ENCODE results near the gene MAML2. TPM values are rescaled to one million over a fixed set of nuclear protein-coding genes. Genes with fewer than 3 reads are reported as not detected.

The MAML2 gene
- total and polyA plus RNA-seq, 9 of the 15 experiments (the other 6 are each of a cell fraction or from before 2014, with no cell fraction given) = 0.79 to 6.8 (median 4.8) TPM

- Histone ChIP-seq H3K27me3 (ENCODE audit: control insufficient read depth in 2 of 2, insufficient read depth in 2 of 2, low read length in 2 of 2) (no peaks in the 10 kb centered on the region), H3K79me2 (ENCODE audit: control insufficient read depth, insufficient read depth, low read length) (peaks cover 79% of the 10 kb centered on the region), H3K27ac (ENCODE audit: extremely low read depth, low read depth, low read length) (no peak overlapping the region), H3K9me1 (ENCODE audit: control insufficient read depth, insufficient read depth, low read length) (no peaks in the 10 kb centered on the region), H3K4me3 (no peak overlapping the region), H3K9me3 (replicated peaks; ENCODE audit: control insufficient read depth, insufficient read depth, low read depth, low read length) (no peaks in the 10 kb centered on the region), H4K20me1 (replicated peaks; ENCODE audit: control insufficient read depth, insufficient read depth, low read length) (no peaks in the 10 kb centered on the region), H3K9ac (ENCODE audit: insufficient read depth in 1 of 2, low read depth in 2 of 2, low read length in 2 of 2) (no peak overlapping the region), H2AFZ (ENCODE audit: low read depth, low read length) (no peak overlapping the region), H3K4me2 (ENCODE audit: insufficient read depth, low read length) (no peak overlapping the region), H3K36me3 (ENCODE audit: control insufficient read depth, insufficient read depth, low read length) (no peaks in the 10 kb centered on the region), H3K4me1 (replicated peaks in 1 of 2; ENCODE audit: control insufficient read depth in 2 of 2, insufficient read depth in 2 of 2, low read length in 2 of 2) (peaks cover 21 to 75% of the 10 kb centered on the region in 2 experiments)
- CTCF ChIA-PET (ENCODE audit: low intra/inter-chr PET ratio) = no interaction called here
- 57% methylated on average over 4 of the region's 4 CpGs for WGBS (ENCODE audit: insufficient coverage, low coverage, missing lambda C conversion rate)
- DNase-seq (ENCODE audit: extremely low read depth in 1 of 4, low spot score in 3 of 4) (no peak), FAIRE-seq (no peak), ATAC-seq (no peak)
- no TSS peak for BruUV-seq (replicated peaks)
- in situ Hi-C loops (cut with MboI) = no loop called here
- POLR2A ChIA-PET = interaction anchor here (0.7 to 2.6 kb wide), 2 partner anchors 12 to 1734 kb away, joined by 3 to 18 read pairs; no protein-coding TSS in a partner anchor
- intact Hi-C loops (cut with micrococcal nuclease) = no loop called here
- no peak for TF ChIP-seq SMAD3 (CRISPR knock-in tag; conservative IDR thresholded peaks at IDR 0.05)
- TF ChIP-seq WHSC1 (IDR thresholded peaks at IDR 0.05; ENCODE audit: low read length) = no peak
- no peak for TF ChIP-seq EZH2 (IDR thresholded peaks at IDR 0.05; ENCODE audit: borderline replicate concordance, low read depth, low read length)
- peak; percentile 48; the same call in 1 of the 2 replicates for TF ChIP-seq BCOR (IDR thresholded peaks at IDR 0.05)
- peak; percentile 69 for TF ChIP-seq RBM25 (IDR thresholded peaks at IDR 0.05; ENCODE audit: low read depth, low read length, severe bottlenecking)
- no peak for TF ChIP-seq HLTF (IDR thresholded peaks at IDR 0.05)
- TF ChIP-seq KDM1A (IDR thresholded peaks at IDR 0.05) = peak in 1 of 2 experiments; percentile 50; a peak in 2 of 4 replicates
Observed at GRCh38 chr11:96334219-96334618, 8.8 kb downstream of the MAML2 start.

Measured in K562 (cell line).